NCI-H446 treated with DMSO at 0.1 percent for 48 hours (cell line): ENCODE data around the gene SLC30A10.
"Not testable (repeated sequence)": the region's sequence is repeated elsewhere in the genome, so short reads cannot be mapped to it uniquely, and the experiment has no call there.

Experiments
- DNase-seq: peaks from one replicate; lab custom pipeline; 2025; lab: John Stamatoyannopoulos, UW

The SLC30A10 gene

DNA sequence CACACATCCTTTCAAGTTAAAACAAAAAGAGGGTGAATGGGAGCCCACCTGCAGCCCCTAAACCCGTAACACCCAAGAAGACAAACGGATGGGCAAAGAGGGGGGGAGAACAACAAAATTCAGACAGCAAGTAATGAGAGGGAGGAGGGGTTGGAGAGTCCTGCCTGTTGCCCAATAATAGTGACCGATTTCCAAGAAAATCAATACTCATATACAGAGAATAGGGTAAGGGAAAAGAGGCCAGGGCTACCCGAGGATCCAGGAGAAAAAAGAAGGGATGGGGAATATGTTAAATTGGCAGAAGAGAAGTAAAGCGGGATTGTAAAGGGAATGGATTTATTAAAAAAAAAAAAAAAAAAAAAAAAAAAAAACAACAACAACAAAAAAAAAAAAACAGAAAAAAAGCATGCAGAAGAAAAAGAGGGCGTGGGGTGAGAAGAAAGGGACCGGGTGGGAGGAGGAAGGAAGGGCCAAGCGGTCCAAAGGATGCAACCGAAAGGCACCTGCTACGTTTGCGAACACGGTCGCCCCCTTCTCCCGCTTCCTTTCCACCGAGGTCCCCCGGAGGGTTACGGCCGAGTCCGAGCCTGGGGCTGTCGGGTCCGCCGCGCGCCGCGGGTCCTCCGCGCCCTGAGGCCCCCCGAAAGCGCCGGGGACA lies 930 bp downstream of the SLC30A10 start:
- DNase-seq = no peak

DNA sequence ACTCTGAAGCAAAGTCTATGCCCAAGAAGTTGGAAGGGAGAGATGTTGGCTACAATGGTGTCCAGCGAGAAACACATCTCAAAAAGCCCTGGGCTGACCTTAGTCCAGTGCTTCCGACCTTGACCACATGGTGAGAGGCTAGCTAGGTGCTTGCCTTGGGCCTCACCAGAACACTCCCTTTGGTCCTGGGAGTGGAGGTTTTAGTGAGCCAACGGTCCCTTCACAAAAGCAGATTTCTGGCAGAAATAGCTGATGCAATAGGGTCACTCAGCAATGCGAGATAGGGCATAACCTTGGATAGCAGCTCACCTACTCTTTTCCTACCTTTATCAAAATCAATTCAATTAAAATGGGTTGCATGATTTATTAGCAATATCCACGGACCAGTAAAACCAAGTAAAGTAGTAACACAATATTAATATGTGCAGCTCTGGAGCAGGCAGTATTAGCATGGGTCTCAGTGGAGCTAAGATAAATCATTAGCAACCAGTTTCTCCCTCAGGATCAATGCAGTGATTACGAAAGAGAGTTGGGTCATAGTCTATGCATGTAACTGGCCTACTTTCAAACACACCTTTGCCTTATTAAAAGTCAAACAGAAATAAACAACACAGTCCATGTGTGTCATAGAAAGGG lies 1.9 kb downstream of the SLC30A10 start:
- no peak for DNase-seq

DNA sequence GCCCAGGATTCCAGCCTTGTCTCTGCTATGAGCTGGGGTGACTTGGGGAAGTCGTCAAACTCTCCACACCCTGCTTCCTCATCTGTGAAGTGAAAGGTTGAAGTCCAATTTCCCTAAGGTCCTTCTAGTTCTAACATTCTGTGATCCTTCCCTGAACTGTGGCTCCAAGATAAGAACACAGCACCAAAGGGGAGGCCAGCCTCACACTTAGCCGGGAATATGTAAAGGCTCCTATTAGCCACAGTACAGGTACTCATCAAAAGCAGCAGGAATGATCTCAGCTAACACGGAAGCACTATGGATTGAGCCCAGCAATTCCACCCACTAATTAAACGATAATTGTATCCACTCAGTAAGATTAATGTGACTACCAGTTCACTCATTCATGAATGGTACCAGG lies 4.0 kb downstream of the SLC30A10 start:
- DNase-seq = no peak

DNA sequence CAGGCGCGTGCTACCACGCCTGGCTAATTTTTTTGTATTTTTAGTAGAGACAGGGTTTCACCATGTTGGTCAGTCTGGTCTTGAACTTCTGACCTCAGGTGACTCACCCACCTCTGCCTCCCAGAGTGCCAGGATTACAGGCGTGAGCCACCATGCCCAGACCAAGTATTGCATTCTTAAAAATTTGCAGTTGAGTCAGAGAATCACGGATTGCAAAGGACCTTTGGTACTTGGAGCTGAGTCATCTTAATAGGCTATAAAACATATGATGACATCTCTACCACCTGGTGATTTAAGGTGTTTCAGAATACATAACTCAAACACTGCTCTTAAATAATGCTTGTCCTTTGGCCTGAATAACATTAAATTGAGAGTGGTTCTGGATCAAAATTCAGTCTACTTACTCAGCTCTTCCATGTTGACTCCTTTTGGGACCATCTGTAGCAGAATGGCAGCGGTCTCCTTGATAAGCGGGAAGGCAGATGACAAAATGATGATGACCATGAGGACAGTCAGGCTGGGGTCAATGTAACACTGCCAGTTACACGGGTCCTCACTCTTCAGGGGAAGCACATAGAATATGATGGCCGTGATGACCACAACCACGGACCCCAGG lies 10.4 kb downstream of the SLC30A10 start:
- DNase-seq = no peak

DNA sequence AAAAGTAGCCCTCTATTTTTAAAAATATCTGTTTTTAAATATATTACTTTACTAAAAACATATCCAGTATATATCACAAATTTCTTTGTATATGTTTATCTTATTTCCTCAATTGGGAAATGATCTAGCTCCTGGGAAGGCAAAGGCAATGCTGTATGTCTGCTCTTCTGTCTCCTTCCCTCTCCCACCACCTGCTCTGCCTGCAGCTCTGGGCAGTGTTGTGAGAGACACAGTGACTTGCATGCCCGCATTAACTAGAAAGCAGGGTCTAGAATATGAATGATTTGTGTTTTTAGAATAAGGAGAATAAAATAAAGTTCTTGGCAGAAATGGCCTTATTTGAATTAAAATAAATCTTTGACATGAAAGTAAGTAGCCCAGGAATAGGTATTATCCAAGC lies 11.1 kb downstream of the SLC30A10 start:
- no peak for DNase-seq

DNA sequence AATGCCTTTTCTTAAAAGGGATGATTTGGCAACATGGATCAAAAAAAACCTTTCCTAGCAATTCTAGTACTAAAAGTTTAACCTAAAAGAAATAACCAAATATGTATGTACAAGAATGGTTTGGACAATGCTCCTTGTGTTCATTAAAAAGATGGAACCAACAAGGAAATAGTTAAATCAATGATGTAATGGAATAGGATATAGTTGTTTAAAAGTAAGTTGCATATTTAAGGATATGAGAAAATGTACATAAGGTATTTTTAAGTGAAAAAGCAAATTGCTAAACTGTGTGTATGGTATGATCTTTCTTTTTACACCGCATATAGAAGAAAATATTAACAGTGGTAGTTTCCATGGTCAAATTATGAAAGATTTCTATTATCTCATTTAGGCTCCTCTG lies 12.1 kb downstream of the SLC30A10 start:
- DNase-seq = no peak

DNA sequence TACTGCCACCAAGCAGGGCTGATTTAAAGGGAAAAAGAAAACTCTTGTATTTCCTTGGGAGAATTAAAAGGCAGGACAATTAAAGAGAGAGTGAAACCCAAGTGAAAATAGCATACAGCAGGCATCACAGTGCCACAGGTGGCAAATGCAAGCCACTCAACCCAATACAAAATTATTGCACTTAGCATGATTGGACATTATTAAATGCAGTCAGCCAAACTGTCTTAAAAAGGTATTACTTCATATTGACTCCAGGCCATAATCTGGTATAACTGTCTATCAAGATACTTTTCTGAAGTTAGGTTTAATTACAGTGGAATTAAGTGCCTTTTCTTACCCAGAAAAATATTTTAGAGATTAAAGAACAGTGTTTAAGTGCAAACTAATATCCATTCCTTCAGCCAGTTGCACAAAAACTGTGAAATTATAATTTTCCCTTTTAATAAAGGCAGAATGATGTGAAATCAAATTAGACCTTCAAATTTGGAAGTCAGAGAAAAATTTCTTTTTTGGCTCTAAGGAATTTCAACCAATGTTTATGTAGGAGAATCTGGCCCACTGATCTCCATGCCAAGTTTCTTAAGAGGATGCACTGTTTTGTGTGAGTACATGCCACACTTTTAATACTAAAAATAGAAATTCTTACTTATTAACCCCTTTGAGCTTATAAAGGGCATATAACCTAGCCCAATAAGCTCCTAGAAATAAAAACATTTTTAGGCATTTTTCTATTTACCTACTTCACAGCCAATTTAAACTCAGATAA lies 15.2 kb downstream of the SLC30A10 start:
- DNase-seq = no peak

DNA sequence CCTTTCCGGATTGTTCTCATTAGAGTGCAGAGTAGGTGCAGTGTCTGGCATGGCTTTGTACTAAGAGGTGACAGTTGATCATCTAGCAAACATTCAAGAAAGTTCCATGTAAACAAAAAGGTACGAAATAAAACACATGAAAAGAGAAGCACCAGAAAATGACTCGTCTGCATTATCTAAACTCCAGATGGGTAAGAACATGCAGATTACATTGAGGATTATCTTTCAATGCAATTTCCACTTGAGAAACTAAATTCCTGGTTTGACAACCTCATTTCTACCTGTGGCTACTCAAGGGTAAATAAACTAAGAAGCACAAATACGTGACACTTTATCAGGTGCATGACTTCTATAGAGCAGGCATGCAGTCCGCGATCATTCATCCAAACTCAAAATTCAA lies 17.6 kb downstream of the SLC30A10 start:
- DNase-seq = no peak

DNA sequence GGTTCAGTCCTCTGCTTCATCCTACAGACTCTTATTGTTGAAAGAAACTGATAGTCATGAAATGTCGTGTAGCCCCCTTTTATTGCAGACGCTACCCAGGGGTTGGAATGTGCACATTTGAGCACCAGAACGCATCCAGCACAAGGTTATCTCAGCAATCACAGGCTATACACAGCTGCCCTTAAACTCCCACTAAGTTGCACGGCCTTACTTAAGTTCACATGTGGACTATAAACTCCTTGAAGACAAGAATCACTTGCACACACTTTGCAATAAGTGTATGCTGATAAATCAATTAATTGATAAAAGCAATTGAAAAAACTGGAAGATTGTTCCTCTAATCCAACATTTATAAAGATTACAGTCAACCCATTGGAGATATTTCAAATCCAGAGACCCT lies 18.9 kb downstream of the SLC30A10 start:
- DNase-seq = no peak

DNA sequence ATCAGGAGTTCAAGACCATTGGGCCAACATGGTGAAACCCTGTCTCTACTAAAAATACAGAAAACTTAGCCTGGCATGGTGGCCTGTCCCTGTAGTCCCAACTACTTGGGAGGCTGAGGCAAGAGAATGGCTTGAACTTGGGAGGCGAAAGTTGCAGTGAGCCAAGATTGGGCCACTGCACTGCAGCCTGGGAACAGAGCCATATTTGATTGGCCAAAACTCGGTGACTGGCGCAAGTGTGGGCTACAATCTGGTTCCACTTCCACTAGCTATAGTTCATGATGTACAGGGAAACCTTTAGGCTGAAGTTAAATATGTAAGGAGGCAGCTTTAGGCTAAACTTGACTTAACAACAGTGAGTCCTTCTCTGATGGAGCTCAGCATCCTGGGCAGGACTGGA lies 20.2 kb downstream of the SLC30A10 start:
- no peak for DNase-seq

DNA sequence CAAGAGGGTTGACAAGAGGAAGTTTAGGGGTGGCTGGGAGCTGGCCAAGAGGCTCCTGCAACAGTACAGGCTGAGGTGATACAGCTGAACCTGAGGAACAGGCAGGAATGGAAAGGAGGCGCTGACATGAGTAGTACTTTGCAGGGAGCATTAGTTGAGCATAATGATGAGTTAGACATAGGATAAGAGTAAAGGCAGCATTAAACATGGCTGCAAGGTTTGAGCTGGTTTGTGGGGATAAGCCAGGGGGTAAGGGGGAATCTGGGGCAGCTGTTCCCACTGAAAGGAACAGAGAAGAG lies 20.6 kb downstream of the SLC30A10 start:
- no peak for DNase-seq

DNA sequence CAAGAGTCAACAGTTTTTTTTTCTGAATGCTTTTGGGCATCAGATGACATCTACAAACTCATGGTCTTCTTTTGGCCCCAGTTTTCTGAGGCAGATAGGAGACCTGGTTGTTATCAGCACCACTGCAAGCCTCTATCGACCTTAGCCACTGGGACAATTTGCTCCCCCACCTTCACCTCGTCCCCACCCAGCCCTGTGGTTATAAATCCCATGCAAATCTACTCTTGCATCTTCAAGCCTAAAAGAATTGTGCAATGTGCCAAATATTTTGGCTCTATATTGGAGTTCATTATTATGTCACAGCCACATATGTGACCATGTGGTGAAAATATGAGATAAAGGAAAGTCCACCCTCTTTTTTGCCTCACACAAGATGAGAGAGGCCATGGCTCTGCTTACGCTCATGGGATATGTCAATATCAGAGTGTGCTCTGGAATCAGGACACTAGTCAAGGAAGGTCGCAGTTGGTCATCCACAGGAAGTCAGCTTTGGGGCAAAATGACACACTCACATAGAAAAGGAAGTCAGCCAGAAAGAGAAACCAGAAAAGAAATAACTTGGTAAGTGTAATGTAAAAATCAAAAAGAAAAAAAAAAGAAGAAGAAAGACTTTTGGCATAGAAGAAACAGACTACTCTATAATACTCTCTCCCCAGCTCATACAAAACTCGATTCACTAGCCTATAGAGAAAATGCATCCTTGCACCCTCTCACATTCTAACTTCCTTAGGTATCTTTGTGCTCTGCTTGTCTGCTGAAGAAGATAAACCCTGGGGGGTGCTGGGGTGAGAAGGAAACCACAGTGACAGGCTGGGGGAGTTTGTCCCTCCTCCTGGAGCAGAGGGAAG lies 21.2 kb downstream of the SLC30A10 start:
- no peak for DNase-seq

DNA sequence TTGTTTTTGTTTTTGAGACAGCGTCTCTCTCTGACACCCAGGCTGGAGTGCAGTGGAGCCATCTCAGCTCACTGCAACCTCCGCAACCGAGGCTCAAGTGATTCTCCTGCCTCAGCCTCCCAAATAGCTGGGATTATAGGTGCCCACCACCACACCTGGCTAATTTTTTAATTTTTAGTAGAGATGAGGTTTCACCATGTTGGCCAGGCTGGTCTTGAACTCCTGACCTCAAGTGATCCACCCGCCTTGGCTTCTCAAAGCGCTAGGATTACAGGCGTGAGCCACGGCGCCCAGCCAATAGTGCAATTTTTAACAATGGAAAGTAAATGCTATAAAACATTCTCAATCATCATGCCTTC lies 21.8 kb downstream of the SLC30A10 start:
- not testable (repeated sequence) for DNase-seq

DNA sequence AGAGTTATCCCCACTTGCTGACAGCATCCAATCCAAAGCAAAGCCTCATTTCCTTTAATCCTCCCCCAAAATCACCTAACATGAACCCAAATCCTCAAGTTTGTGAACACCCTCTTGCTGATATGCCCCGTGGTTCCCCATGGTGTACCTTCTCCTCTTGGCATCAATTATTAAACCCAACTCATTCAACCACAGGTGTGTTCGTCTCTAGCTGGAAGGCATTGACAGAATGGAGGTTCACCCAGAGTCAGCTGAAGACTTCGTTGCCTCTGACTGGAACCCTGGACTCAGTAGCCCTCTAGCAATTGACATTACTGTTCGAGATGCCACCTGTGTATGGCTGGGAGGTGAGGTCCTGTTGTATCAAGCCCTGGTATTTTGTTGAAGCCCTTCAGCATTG lies 22.8 kb downstream of the SLC30A10 start:
- DNase-seq = no peak

DNA sequence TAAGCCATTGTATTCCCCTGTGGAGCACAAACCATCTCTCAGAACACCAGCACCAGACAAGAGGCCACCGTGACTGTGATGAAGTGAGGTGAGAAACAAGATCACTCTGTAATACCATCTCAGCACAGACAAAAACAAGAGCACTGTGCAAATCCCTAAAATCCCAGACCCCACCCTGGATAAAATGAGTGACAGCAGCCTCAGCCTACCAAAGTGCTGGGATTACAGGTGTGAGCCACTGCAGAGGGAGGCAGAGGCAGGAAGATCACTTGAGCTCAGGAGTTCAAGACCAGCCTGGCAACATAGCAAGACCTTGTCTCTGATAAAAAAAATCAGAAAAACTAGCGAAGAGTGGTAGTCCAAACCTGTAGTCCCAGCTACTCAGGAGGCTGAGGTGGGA lies 23.4 kb downstream of the SLC30A10 start:
- DNase-seq = no peak

DNA sequence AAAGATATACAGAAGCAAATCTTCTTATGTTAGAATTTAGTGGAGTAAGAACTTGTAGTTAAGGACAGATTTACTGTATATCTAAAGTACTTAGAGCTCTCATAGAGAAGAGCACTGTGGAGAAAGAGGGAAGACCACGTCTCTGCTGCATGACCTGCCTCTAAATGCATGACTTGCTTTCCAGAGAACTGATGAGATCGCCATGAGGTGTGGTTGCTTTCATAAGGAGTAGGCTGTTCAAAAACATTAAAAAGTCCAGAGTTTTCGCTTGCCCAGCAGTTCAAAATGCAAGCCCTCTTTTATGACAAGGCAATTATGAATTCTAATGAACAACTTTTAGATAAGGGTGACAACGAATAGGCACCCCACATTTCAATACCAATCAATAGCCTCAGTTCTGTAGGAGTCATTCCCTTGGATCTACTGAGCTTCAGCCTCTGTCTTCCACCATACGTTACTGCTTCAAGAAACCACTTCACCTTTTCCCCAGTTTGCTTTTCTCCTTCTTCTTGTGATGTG lies 24.9 kb downstream of the SLC30A10 start:
- no peak for DNase-seq

DNA sequence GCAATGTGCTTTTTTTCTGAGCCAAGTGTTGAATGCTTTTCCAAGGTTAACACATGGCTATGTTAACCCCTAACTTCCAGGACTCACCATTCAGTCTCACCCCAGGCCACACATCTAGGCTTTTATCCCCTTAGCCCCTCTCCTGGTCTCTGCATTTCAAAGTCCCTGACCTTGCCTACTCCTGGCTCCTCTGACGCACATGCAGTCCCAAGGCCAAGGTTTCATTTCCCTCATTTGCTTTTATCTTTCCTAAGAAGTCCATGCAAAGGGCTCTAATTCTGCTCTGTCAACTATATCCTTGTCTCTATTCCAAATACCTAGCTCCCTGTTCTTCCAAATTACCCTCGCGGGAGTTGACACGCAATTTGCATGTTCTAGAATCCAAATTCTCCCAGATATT lies 25.4 kb downstream of the SLC30A10 start:
- DNase-seq = no peak

DNA sequence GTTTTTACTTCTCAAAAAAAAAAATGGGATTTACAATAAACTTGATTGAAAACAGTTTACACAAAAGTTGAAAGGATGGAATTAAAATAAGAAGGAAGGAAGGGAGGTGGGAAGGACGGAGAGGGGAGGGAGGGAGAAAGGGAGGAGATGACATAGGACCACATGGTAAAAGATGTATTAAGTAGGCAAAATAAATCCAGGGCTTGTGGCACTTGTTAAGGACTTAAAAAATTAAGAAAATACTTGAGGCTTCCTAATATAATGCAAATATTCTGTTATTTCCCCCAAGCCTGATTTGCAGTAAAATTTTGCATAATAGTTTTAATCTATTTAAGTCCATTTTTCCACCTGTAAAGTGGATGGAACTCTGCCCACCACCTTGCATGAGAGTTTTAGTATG lies 27.5 kb downstream of the SLC30A10 start:
- no peak for DNase-seq

DNA sequence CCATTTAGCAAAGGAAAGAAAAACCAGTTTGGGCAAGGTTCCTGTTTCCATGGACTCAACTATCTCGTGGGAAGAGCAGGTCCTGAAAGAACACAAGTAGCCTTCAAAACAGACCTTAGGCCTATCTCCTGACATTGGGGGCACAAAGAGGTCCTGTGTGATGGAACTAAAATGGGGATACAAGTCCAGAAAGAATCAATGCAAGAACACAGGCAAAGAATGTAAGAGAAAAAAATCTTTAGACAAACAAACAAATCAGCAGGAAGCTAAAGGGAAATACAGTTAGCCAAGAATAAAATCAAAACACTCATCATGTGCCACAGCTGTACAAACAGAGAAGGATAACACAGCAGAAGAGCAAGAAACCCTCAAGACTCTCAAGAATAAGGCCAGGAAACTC lies 28.2 kb downstream of the SLC30A10 start:
- DNase-seq = no peak

DNA sequence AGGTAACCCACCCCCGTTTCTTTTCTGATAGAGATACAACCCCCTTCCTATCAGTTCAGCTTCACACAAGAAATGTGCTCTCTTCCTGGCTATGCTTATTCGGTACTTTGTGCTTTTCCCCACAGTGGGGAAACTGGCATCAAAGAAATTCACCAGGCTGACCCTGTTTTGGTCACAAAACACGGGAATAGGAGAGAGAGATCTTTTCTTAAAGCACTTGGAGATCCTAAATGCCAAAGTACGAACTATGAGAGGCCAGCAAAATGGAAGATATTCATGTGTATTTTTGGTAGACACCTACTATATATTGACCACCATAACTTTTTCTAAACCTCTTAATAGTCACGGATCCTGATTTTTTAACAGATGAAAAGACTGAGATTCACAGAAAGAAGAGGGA lies 30.0 kb downstream of the SLC30A10 start:
- DNase-seq = no peak

DNA sequence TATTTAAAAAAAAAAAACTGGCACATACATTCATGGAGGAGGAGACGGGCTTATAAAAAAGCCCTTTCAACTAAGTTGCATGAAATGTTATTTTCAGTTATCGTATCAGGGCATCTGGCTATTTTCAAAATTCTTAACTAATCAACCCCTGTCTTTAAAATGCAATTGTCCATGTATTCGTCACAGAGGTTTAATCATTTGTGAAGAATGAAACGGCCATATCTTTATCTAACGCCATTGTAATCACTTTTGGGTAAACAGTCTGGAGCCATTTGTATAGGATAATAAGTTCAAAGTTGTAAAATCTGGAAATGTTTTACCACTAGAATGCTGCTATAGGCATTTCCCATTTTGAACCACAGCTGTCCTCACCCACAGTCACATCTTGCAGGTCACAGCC lies 30.4 kb downstream of the SLC30A10 start:
- DNase-seq = no peak

DNA sequence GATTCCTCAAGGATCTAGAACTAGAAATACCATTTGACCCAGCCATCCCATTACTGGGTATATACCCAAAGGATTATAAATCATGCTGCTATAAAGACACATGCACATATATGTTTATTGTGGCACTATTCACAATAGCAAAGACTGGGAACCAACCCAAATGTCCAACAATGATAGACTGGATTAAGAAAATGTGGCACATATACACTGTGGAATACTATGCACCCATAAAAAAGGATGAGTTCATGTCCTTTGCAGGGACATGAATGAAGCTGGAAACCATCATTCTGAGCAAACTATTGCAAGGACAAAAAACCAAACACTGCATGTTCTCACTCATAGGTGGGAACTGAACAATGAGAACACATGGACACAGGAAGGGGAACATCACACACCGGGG lies 36.1 kb downstream of the SLC30A10 start:
- not testable (repeated sequence) for DNase-seq
